GM19238 (cell line): ENCODE results near the gene TMEM125.

Source experiments
- DNase-seq: peaks from one replicate; pipeline ENCODE4 v3.0.0; 2011; ENCODE audit warnings: low spot score; ENCODE audit not compliant: insufficient read length

TMEM125 gene

DNA sequence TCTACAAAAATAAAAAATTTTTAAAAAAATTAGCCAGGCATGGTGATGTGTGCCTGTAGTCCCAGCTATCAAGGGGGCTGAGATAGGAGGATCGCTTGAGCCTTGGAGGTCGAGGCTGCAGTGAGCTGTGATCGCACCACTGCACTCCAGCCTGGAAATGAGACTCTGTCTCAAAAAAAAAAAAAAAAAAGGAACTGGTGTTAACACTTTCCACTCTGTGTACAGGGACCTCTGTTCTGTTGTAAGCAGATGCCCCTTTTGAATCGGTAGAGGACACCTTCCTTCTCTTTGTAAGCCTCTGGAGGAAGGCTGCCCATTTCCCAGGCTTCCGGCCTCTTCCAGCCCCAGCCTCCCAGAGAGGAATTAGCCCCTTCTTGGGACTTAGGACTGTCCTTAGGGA lies 22.9 kb downstream of the TMEM125 start:
- no peak for DNase-seq

DNA sequence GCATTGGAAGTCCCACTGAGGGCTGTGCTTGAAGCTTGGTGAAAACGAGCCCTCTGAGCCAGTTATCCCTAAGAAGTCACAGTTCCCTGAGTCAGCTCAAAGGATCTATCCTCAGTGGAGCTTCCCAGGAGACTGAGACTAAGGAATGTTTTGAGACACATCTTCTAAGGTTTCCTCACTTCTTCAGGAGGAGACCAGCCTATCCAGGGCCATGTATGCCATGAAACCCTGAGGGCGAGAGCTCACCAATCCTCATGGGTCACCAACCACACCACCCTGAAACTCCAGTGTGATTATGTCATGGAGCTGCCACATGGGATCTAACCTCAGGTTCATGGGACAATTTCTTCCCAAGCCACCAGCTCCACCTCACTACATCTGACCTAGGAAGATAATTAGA lies 23.4 kb downstream of the TMEM125 start:
- DNase-seq, result no peak

DNA sequence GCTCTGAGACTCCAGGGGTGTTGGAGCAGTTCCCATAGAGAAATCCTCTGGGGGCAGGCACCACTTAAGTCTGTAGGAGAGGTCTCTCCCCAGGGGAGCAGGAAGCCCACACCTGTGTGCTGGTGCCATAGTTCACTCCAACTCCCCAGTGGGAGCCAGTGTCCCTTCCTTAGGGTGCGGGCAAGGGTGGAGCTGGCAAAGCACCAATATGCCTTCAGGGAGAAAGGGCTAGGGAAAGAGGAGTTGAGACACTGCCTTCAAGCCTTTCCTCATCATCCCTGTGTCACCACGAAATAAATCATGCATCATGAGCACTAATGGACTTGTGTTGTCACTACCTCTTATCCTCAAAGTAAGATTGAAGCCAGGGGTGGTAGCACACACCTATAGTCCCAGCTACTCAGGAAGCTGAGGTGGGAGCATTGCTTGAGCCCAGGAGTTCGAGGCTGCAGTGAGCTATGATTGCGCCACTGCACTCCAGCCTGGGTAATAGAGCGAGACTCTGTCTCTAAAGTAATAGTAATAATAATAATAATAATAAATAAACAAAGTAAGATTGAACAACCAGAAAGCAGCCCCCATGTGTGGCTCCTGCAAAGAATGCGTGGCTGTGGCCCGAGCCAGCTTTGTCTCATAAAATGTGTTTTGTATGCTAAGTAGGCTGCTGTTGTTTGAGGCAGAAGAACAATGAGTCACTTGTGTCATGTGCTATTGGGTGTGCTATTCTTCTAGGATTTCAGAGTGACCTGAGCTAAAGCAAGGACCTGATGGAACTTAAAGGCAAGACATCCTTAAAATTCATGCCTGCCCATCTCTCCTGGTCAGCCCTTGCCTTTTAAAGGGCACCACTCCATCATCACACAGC lies 24.3 kb downstream of the TMEM125 start:
- no peak for DNase-seq

DNA sequence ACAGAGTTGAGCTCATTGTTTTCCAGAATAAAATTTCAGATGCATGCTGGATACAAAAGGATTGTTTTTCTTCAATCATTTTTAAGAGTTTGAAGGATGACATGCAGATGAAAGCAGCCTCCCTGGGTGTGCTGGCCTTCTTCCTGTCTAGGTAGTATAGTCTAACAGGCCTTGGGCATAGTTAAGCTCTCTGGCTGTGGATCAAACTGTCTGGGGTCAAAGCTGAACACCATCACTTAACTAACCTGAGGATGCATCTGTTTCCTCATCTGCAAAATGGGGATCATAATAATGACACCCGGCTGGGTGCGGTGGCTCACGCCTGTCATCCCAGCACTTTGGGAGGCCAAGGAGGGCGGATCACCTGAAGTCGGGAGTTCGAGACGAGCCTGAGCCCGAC lies 25.0 kb downstream of the TMEM125 start:
- DNase-seq, result no peak

DNA sequence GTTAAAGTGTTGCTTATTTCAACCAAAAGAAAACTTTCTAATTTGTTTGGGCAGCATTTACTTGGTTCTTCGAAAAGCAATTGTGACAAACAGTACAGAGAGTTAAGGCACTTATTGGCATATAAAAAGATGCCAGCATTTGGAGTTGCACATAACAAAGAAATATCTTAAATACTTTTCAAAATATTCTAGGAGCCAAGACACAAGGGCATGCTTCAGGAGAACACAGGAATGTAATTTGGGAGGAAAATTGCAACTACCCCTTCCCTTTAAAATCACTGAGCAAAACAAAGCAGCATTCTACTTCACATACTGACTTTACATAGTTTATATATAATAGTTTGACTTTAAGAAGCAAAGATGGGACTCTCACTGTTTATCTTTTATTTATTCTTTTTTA lies 26.4 kb downstream of the TMEM125 start:
- DNase-seq, result no peak

DNA sequence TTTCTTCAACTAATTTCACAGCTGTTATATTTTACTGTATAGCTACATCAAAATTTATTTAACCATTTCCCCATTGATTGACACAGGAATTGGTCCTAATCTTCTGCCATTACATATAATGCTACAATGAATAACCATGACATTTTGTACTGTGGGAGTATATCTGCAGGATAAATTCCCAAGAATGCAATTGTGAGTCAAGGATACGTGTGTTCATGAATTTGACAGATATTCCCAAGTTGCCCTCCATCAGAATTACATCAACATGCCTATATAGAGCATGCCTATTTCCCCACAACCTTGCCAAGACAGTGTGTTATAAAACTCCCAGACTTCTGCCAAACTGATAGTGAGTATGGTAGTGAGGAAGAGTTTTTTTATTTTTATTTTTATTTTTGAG lies 28.3 kb downstream of the TMEM125 start:
- no peak for DNase-seq

DNA sequence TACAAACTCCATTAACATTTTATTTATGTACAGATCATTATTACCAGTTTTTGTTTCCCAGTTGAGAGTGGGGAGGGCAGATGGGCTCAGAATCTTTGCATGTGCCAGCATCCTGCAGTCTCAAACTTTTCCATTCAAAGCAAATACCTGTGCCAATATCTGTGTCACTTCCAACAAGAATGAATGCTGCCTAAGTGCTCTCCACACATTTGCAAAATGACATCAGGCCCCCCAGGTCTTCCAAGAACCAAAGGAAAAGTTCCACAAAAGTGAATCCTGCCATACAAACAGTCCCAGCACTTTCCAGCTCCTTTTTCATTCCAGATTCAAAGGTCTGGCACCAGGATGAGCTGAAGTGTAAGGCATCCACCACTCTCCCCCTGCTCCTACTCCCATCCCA lies 29.3 kb downstream of the TMEM125 start:
- DNase-seq, result no peak

DNA sequence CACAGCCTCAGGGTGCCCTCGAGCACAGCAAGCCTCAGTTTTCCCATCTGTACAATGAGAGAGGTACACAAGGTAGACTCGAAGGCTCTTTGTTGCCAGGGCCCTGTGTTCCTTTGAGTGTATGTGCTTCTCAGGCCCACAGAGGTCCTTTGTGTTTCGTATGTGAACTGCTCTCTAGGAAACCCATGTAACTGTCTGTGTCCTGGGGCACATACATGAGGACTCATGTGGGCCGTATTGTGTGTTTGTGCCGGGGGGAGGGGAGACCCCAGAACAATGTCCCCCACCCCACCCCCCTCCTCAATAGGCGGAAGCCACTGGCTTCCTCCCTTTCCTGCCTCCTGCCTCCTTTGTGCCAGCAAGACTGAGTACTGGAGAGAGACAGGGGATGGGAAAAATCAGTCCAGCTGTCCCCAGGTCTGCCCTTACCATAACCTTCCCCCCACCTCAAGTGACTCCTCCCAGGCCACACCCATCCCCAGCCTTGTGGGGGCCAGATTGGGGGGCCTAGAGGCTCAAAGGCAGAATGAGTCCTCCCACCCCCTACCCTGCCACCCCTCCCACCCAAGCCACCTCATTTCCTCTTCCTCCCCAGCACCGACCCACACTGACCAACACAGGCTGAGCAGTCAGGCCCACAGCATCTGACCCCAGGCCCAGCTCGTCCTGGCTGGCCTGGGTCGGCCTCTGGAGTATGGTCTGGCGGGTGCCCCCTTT lies 30.8 kb downstream of the TMEM125 start, which contains the start of gene TIE1:
TSS of gene TIE1 (plus strand) at position 605 of the 717 bp plus-strand sequence. CDS start at position 695, 90 bp downstream.
- DNase-seq, result no peak

DNA sequence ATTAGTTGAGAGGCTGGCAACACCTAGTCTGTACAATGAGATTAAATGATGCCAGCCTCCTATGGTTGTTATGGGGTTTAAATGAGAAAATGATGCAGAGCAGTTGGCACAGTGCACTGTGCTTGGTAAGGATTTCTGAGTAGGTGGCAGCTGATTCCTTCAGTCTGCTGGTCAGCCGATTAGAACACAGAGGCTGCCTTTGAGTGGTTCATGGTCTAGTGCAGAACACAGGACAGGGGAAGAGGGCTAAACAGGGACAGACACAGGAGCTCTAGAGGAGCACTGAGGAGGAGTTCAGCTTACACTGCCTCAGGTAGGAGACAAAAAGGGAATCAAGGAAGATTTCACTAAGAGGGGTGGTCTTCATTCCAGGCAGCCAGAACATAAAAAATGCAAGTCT lies 32.4 kb downstream of the TMEM125 start:
- DNase-seq, result no peak

DNA sequence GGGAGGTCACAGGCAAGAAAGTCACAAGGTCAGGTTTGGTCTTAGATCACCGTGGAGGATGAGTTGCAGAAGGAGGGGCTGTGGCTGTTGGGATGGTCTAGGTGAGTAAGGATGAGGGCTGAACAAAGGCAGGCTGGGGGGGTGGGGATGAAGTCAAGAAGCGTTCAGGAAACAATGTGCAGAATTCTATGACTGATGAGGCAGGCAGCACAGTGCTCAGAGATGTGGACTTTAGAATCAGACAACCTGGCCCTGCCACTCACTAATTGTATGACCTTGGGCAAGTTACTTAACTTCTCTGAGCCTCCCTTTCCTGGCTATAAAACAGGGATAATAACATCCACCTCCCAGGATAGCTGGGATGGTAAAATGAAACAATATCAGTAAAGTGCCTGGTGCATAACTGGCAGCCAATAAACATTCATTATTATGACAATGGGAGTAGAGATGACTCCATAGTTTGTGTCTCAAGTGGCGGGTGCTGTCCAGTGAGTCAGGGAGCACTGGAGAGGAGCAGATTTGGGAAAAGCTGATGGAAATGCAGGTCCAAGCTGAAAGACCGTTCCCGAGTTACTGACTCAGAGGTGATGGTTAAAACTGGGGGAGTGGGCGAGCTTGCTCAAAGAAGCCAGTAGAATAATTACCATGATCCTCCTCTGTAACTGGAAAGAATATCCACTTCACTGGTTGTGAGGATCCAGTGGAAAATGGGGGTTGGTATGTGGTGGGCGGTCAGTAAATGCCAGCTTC lies 33.1 kb downstream of the TMEM125 start:
- DNase-seq, result no peak

DNA sequence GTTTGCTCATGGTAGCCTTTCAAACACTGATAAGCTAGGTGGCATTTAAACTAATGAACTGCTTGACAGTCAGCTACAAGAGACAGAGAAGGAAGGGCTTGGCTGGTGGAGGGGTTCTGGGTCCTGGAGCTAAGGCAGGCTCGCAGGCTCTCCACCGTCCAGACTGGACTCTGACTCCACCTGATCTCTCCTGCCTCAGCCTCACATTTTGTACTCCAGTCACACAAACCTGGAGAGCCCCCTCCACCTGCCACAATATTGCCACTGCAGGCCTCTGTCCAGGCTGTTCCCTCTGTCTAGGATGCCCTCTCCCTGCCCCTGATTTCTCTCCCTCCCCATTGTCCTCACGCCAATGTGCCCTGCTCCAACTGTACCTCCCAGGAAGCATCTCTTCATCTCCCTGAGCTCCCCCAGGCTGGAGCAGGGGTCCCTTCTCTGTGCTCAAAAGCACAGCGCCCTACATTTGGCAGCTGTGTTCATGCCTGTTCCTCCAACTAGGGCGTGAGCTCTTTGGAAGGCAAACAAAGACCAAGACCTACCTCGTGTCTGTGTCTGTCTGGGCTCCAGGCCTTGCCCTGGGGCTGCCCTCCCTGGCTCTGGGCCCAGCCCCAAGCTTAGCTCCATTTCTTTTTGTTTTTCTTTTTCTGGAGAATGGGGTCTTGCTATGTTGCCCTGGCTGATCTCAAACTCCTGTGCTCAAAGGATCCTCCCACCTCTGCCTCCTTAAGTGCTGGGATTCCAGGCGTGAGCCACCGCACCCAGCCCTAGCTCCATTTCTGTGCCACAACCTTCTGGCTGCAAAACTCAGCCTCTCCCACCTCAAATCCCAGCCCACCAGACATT lies 33.9 kb downstream of the TMEM125 start:
- DNase-seq, result no peak

DNA sequence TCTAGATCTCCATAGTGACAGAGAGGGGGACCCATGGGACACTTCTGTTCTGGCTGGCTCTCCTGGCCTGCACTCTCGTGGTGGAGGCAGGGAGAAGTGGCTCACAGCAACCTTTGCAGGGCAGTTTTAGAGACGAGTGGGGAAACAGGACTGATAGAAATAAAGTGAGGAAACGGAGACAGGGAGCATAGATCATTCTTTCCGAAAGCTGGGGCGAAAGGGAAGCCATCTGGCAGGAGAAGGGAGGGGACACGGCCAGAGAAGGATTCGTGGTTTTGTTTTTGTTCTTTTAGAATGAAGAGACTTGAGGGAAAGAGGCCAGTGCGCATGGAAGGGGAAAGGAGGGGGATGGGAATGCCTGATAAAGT lies 34.5 kb downstream of the TMEM125 start:
- DNase-seq, result no peak

DNA sequence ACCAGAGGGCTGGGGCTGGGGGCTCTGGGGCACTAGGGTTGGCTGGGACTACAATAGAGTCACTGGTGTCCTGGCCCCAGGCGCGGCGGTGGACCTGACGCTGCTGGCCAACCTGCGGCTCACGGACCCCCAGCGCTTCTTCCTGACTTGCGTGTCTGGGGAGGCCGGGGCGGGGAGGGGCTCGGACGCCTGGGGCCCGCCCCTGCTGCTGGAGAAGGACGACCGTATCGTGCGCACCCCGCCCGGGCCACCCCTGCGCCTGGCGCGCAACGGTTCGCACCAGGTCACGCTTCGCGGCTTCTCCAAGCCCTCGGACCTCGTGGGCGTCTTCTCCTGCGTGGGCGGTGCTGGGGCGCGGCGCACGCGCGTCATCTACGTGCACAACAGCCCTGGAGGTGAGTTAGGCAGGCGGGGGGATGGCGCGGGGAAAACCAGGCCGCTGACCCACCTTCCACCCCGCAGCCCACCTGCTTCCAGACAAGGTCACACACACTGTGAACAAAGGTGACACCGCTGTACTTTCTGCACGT lies 35.1 kb downstream of the TMEM125 start:
- no peak for DNase-seq

DNA sequence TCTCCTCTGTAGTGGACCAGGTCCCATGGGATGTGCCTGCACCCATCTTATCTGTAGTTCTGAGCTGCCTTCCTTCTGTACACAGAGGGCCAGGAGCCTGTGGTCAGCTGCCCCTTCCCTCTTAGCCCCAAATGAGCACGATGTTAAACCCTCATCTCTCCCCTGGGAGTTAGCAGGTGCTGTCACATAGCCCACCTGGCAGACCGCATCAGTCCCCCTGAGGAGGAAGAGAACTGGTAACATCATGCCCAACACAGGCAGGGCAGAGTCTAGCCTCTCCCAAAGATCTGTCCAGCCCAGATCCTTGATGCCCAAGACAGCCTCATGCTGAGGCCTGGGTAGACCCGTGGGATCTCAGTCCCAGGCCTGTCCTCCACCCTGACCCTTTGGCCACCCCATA lies 35.7 kb downstream of the TMEM125 start:
- DNase-seq, result no peak

DNA sequence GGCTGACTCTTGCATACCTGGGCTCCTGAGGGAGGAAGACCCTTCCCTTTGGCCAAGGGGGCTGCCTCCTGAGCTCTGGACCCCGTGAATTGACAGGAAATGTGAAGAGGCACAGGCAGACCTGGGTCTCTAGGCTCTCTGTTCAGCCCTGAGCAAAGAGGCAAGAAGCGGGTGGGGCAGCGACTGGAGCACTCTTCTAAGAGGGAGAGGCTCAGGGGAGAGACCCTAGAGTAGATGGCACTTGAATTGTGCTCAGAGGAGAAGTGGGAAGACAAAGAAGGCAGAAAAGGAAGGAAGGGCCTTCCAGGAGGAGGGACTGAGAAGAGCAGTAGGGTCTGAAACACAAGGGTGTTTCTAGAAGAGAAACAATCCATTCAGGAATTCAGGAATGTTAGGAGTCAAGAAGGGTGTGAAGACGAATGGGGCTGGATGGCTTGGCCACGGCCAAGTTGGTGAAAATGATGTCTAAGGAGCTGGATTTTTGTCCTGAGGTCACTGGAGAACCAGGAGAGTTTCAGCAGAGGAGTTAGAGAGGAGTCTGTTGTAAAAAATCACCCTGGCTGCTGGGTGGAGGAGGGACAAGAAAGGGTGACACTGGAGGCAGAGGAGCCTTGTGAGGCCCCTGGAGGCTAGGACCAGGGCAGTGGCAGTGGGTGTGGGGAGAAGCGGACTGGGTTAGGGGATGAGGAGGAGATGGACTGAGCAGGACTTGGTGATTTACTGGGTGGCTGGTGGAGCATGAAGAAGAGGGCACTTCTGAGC lies 36.3 kb downstream of the TMEM125 start:
- no peak for DNase-seq

DNA sequence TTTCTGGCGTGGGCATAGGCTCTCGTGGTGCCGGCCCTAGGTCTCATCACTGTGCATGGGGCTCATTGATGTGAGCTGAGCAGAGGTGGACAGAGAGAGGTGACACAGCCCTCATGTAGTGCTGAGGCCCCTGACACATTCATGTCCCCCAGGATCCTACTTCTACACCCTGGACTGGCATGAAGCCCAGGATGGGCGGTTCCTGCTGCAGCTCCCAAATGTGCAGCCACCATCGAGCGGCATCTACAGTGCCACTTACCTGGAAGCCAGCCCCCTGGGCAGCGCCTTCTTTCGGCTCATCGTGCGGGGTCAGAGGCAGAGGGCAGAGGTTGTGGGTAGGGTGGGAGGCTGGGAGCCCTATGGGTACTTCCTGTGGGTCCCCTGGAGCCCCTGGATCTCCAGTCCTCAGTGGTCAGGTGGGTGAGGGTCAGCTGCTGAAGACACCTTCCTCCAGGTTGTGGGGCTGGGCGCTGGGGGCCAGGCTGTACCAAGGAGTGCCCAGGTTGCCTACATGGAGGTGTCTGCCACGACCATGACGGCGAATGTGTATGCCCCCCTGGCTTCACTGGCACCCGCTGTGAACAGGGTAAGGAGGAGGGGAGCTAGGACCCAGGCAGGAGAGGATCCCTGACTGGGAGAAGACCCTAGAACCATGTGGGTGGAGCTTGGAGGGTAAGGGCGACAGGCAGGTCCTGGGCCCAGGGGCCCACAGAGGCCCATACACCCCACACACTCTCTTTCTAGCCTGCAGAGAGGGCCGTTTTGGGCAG lies 37.1 kb downstream of the TMEM125 start:
- DNase-seq, result no peak

DNA sequence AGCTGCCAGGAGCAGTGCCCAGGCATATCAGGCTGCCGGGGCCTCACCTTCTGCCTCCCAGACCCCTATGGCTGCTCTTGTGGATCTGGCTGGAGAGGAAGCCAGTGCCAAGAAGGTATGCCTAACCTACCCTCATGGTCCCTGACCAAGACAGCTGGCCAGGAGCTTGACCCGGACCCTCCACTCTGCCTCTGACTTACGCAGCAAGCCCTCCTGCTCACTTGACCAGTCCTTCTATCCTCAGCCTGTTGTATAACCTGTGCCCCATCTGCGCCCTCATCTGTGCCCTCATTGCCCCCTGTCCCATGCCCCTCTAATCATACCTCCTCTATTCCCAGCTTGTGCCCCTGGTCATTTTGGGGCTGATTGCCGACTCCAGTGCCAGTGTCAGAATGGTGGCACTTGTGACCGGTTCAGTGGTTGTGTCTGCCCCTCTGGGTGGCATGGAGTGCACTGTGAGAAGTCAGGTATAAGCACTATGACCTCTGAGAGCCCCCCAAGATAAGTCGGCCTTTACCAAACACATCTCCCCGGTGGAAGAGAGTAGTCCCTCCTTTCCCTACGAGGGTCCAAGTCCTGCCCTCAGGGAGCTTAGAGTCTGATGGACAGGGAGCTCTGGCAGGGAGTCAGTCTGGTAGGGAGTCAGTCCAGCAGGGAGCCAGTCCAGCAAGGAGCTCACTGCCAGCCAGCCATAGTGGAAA lies 37.8 kb downstream of the TMEM125 start:
- no peak for DNase-seq

DNA sequence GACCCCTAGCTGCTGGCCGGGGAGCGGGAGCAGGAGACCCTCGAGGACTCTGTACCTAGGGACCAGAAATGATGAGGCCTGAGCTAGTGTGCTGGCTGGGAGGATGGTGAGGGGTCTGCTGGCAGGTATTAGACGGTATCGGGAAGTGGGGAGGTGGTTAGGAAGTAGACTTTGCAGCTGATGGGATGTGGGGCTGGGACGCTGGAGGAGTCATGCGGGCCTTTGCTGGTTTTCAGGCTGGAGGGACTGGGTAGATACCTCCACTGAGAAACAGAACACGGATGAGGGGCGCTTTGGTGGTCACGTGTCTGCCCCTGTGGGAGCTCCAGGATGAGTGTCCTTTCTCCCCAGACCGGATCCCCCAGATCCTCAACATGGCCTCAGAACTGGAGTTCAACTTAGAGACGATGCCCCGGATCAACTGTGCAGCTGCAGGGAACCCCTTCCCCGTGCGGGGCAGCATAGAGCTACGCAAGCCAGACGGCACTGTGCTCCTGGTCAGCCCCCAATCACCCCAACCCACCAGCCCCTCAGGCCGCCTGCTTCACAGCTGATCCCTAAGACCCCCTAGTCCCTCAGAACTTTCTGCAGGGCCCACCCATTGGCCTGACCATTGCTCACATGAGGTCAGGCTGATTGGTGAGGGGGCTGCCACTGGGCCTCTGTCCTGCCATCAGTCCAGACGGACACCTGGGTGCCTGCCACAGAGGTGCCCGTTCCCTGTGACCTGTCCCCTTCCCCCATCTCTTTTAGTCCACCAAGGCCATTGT lies 39.0 kb downstream of the TMEM125 start:
- no peak for DNase-seq
